SJCRH30 (cell line): ENCODE data around the gene RPL29. TPM values are rescaled to one million over a fixed set of nuclear protein-coding genes. Genes with fewer than 3 reads are reported as not detected.
"Not testable (repeated sequence)": the region's sequence is repeated elsewhere in the genome, so short reads cannot be mapped to it uniquely, and the experiment has no call there.

Source experiments
- DNase-seq, 2 experiments: peaks; one replicate each; pipeline ENCODE4 v3.0.0-alpha.2; 2015 to 2020
- H3K27ac ChIP-seq: fragments of 250-450 bp; sonication (Bioruptor Pico); 2 replicates; pipeline ENCODE4 v1.5.1; 2020; ENCODE audit warnings: mild to moderate bottlenecking, moderate library complexity
- H3K27me3 ChIP-seq: fragments of 250-450 bp; sonication (Bioruptor Pico); 2 replicates; pipeline ENCODE4 v1.5.1; 2020; ENCODE audit warnings: mild to moderate bottlenecking, moderate library complexity
- H3K36me3 ChIP-seq: fragments of 250-450 bp; sonication (Bioruptor Pico); 2 replicates; pipeline ENCODE4 v1.5.1; 2020; ENCODE audit warnings: mild to moderate bottlenecking, moderate library complexity
- H3K4me1 ChIP-seq: fragments of 250-450 bp; sonication (Bioruptor Pico); 2 replicates; pipeline ENCODE4 v1.5.1; 2020; ENCODE audit warnings: mild to moderate bottlenecking, moderate library complexity
- H3K4me3 ChIP-seq: fragments of 250-450 bp; sonication (Bioruptor Pico); 2 replicates; pipeline ENCODE4 v1.5.1; 2020; ENCODE audit warnings: mild to moderate bottlenecking, moderate library complexity
- H3K9me3 ChIP-seq: fragments of 250-450 bp; sonication (Bioruptor Pico); replicated peaks from 2 replicates; pipeline ENCODE4 v1.5.1; 2020; ENCODE audit warnings: mild to moderate bottlenecking, moderate library complexity
- total RNA-seq: library from RNA; depleted of rRNA; stranded (reverse); fragments of >200 nt; shearing (Covaris generic); gene quantifications from 2 replicates; pipeline ENCODE4 v1.2.3, GENCODE V29; 2014

Gene RPL29
- total RNA-seq, 1 experiment from 2014 or later = 1,784 TPM

GRCh38 chr3:52004163-52004787, 8.6 kb upstream of the RPL29 start:
- DNase-seq = peak; percentile 76 to 85
- Histone ChIP-seq H3K27me3 (no peaks in the 10 kb centered on the region), H3K27ac (no peak overlapping the region), H3K4me3 (no peak overlapping the region), H3K9me3 (no peaks in the 10 kb centered on the region), H3K36me3 (no peaks in the 10 kb centered on the region), H3K4me1 (peaks cover 22% of the 10 kb centered on the region)

DNA sequence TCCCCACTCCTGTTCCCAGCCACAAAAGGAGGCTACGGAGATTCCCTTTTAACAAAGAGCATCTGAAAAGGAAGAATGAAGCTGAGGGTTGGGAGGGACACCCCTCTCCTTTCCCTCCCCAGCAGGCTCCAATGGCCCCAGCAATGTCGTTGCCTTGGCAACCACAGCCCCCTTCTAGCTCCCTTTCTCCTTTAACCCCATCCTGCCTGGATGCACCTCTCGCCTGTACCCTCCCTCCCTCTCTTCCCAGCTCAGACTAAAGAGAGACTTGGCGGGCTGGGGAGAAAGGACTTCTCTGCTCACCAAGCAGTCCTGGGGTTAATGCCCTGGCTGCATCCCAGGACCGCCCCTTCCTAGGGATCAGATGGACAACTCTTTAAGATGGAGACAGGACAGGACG, 7.1 kb upstream of the RPL29 start:
- H3K4me3 ChIP-seq = no peak overlapping the region
- H3K36me3 ChIP-seq = no peaks in the 10 kb centered on the region
- no peak overlapping the region for H3K27ac ChIP-seq
- no peaks in the 10 kb centered on the region for H3K9me3 ChIP-seq
- no peak for DNase-seq
- no peaks in the 10 kb centered on the region for H3K27me3 ChIP-seq
- peaks cover 33% of the 10 kb centered on the region for H3K4me1 ChIP-seq

GRCh38 chr3:52001443-52001974, 5.8 kb upstream of the RPL29 start:
- H3K4me3 ChIP-seq = no peak overlapping the region
- H3K27ac ChIP-seq = no peak overlapping the region
- H3K9me3 ChIP-seq = no peaks in the 10 kb centered on the region
- H3K4me1 ChIP-seq = peaks cover 41% of the 10 kb centered on the region
- peak; percentile 71 to 89 for DNase-seq
- no peaks in the 10 kb centered on the region for H3K27me3 ChIP-seq
- H3K36me3 ChIP-seq = no peaks in the 10 kb centered on the region

- Histone ChIP-seq H3K27me3 (no peaks in the 10 kb centered on the region), H3K36me3 (peaks cover 6% of the 10 kb centered on the region)
- no peak for DNase-seq
These were observed 4.2 kb upstream of the RPL29 start for GRCh38 chr3:51999846-52000245.

GRCh38 chr3:51998774-51999173, 3.1 kb upstream of the RPL29 start:
- DNase-seq = no peak
- H3K4me1 ChIP-seq = peaks cover 25% of the 10 kb centered on the region
- no peaks in the 10 kb centered on the region for H3K9me3 ChIP-seq
- H3K27me3 ChIP-seq = no peaks in the 10 kb centered on the region
- H3K36me3 ChIP-seq = peaks cover 16% of the 10 kb centered on the region
- no peak overlapping the region for H3K27ac ChIP-seq
- H3K4me3 ChIP-seq = no peak overlapping the region

More at GRCh38 chr3:51999846-52000245, 4.2 kb upstream of the RPL29 start:
- H3K4me3 ChIP-seq = no peak overlapping the region
- H3K9me3 ChIP-seq = no peaks in the 10 kb centered on the region
- H3K27ac ChIP-seq = no peak overlapping the region
- peaks cover 24% of the 10 kb centered on the region for H3K4me1 ChIP-seq

GRCh38 chr3:51997935-51998596, 2.4 kb upstream of the RPL29 start:
- peaks cover 22% of the 10 kb centered on the region for H3K36me3 ChIP-seq
- H3K9me3 ChIP-seq = no peaks in the 10 kb centered on the region
- no peaks in the 10 kb centered on the region for H3K27me3 ChIP-seq
- no peak overlapping the region for H3K4me3 ChIP-seq
- H3K27ac ChIP-seq = peak overlapping the region; percentile 45
- H3K4me1 ChIP-seq = peaks cover 25% of the 10 kb centered on the region
- DNase-seq = peak; percentile 84 to 93

DNA sequence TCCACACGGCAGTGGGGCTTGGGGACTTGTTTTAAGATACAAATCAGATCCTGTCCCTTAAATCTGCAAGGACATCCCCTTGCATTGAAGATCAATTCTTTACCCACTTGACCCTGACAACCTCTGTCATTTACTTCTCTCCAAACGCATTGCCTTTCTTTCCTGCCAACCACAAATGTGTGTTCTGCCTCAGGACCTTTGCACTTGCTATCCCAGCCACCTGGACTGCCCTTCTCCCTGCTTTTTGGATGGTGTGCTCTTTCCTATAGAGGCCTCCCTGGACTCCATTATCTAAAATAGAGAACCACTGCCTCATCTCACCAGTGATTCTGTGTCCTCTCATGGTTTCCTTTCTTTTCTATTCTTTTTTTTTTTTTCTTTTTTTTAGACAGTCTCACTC, 1.5 kb upstream of the RPL29 start:
- Histone ChIP-seq H3K36me3 (peaks cover 31% of the 10 kb centered on the region), H3K4me3 (no peak overlapping the region), H3K27me3 (no peaks in the 10 kb centered on the region), H3K4me1 (peaks cover 25% of the 10 kb centered on the region), H3K27ac (peak overlapping the region; percentile 45; the same call in 1 of the 2 replicates), H3K9me3 (no peaks in the 10 kb centered on the region)
- no peak for DNase-seq

- Histone ChIP-seq H3K36me3 (peaks cover 34% of the 10 kb centered on the region), H3K4me3 (peak overlapping the region; percentile 89), H3K9me3 (no peaks in the 10 kb centered on the region), H3K4me1 (peaks cover 25% of the 10 kb centered on the region), H3K27ac (no peak overlapping the region), H3K27me3 (no peaks in the 10 kb centered on the region)
- no peak for DNase-seq
These were observed 1.2 kb downstream of the RPL29 start for GRCh38 chr3:51994530-51994929.

- not testable (repeated sequence) for H3K9me3 ChIP-seq, H3K4me3 ChIP-seq, DNase-seq, H3K27me3 ChIP-seq, H3K27ac ChIP-seq
- Histone ChIP-seq H3K4me1 (peaks cover 21% of the 10 kb centered on the region), H3K36me3 (peaks cover 34% of the 10 kb centered on the region)
These were observed 2.0 kb downstream of the RPL29 start for GRCh38 chr3:51993657-51994056.

DNA sequence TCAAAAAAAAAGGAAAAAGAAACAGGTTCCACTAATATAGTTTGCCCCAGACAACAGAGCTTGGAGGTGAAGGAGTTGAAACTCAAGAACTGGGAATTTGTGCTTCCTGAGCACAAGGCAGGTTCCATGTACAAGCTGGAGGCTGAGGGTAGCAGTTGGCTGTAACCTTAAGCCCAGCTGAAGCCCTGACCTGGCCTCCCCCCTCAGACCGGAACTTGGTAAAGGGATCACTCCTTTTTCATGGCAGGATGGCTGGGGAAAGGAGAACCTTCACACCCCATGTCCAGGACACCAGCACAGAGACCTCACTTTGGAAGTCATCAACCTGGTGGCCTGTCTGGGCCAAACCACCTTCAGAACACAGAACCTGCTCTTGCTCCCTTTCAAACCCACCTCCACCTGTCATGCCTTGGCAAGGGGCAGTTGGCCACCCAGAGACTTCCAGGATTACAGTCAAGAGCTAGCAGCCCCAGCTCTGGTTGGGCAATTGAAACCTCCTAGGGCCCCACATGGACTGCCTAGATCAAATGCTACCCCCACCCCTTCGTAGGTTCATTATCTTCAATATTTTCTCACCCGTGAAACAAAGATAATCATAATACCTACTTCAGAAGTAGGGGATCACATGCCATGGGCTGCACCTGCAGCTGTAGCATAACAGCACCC, 3.5 kb downstream of the RPL29 start:
- H3K27me3 ChIP-seq = no peaks in the 10 kb centered on the region
- no peak overlapping the region for H3K4me3 ChIP-seq
- H3K9me3 ChIP-seq = no peaks in the 10 kb centered on the region
- peaks cover 8% of the 10 kb centered on the region for H3K4me1 ChIP-seq
- peaks cover 34% of the 10 kb centered on the region for H3K36me3 ChIP-seq
- no peak for DNase-seq
- no peak overlapping the region for H3K27ac ChIP-seq

GRCh38 chr3:51990501-51990971, 5.2 kb downstream of the RPL29 start:
- H3K27me3 ChIP-seq, H3K9me3 ChIP-seq, H3K4me1 ChIP-seq, DNase-seq, H3K4me3 ChIP-seq, H3K27ac ChIP-seq: not testable (repeated sequence)
- H3K36me3 ChIP-seq = peaks cover 34% of the 10 kb centered on the region

DNA sequence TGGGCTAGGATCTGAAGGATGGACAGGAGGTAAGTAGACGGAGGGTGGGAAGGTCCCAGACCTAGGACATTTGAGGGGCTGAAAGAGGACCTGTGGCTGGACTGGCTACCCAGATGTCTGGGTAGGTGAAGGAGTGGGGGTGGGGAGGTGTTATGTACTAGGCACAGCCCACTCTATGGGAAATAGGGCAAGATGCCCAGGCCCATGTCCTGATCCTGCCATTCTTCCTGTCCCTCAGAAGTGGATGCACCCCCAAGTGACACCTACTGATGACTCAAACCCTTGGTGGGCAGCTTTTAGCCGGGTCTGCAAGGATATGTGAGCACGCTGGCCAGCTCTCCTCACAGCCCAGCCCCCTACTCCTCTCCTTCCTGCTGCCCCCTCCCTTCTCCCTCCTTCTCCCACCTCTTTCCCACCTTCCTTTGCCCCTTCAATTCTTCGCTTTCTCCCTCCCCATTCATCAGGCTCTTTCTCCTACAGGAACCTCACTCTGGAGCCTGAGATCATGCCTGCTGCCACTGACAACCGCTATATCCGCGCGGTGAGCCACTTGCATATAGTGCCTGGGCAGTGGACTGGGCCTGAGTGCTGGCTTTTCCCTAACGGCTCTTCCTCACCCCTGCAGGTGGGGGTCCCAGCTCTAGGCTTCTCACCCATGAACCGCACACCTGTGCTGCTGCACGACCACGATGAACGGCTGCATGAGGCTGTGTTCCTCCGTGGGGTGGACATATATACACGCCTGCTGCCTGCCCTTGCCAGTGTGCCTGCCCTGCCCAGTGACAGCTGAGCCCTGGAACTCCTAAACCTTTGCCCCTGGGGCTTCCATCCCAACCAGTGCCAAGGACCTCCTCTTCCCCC, 7.2 kb downstream of the RPL29 start:
- no peak for DNase-seq
- Histone ChIP-seq H3K27ac (no peak overlapping the region), H3K4me1 (no peaks in the 10 kb centered on the region; the same call in 1 of the 2 replicates), H3K4me3 (no peak overlapping the region), H3K9me3 (no peaks in the 10 kb centered on the region), H3K27me3 (no peaks in the 10 kb centered on the region), H3K36me3 (peaks cover 16% of the 10 kb centered on the region)

GRCh38 chr3:51987568-51987967, 8.1 kb downstream of the RPL29 start:
- H3K27ac ChIP-seq = no peak overlapping the region
- H3K9me3 ChIP-seq = no peaks in the 10 kb centered on the region
- no peak overlapping the region for H3K4me3 ChIP-seq

More at GRCh38 chr3:51987568-51987967, 8.1 kb downstream of the RPL29 start:
- DNase-seq = no peak
- H3K27me3 ChIP-seq = no peaks in the 10 kb centered on the region
- H3K4me1 ChIP-seq = no peaks in the 10 kb centered on the region; the same call in 1 of the 2 replicates
- H3K36me3 ChIP-seq = peaks cover 7% of the 10 kb centered on the region
